T-helper 9 cell (primary cell): ENCODE measurements around the gene PDE7B.
"Not testable (repeated sequence)": the region's sequence is repeated elsewhere in the genome, so short reads cannot be mapped to it uniquely, and the experiment has no call there.

Experiments
- DNase-seq: peaks from one replicate; pipeline ENCODE4 v3.0.0-alpha.2; 2020

PDE7B gene

GRCh38 chr6:136077834-136078576, 226.5 kb downstream of the PDE7B start:
- no peak for DNase-seq

GRCh38 chr6:136079701-136080565, 228.4 kb downstream of the PDE7B start:
- no peak for DNase-seq

GRCh38 chr6:136083540-136083939, 232.0 kb downstream of the PDE7B start:
- no peak for DNase-seq

- DNase-seq, result no peak
These were observed 232.9 kb downstream of the PDE7B start for GRCh38 chr6:136084403-136084802.

- DNase-seq, result no peak
These were observed 234.0 kb downstream of the PDE7B start for GRCh38 chr6:136085370-136086115.

- no peak for DNase-seq
These were observed 235.2 kb downstream of the PDE7B start for GRCh38 chr6:136086686-136087085.

- no peak for DNase-seq
These were observed 236.5 kb downstream of the PDE7B start for GRCh38 chr6:136087986-136088385.

GRCh38 chr6:136088693-136089092, 237.2 kb downstream of the PDE7B start:
- no peak for DNase-seq

GRCh38 chr6:136089876-136090275, 238.4 kb downstream of the PDE7B start:
- DNase-seq, result no peak

GRCh38 chr6:136090929-136091328, 239.4 kb downstream of the PDE7B start:
- DNase-seq, result no peak

- no peak for DNase-seq
These were observed 241.4 kb downstream of the PDE7B start for GRCh38 chr6:136092897-136093296.

- DNase-seq, result no peak
These were observed 242.3 kb downstream of the PDE7B start for GRCh38 chr6:136093835-136094234.

GRCh38 chr6:136094812-136095211, 243.3 kb downstream of the PDE7B start:
- DNase-seq, result no peak

- no peak for DNase-seq
These were observed 244.5 kb downstream of the PDE7B start for GRCh38 chr6:136095986-136096385.

- no peak for DNase-seq
These were observed 251.6 kb downstream of the PDE7B start for GRCh38 chr6:136102991-136103688.

GRCh38 chr6:136103763-136104311, 252.3 kb downstream of the PDE7B start:
- no peak for DNase-seq

GRCh38 chr6:136104556-136104955, 253.1 kb downstream of the PDE7B start:
- DNase-seq, result no peak

- not testable (repeated sequence) for DNase-seq
These were observed 254.3 kb downstream of the PDE7B start for GRCh38 chr6:136105797-136106196.

- no peak for DNase-seq
These were observed 257.0 kb downstream of the PDE7B start for GRCh38 chr6:136108361-136108945.

GRCh38 chr6:136111831-136112230, 260.3 kb downstream of the PDE7B start:
- DNase-seq, result no peak

GRCh38 chr6:136112262-136112661, 260.8 kb downstream of the PDE7B start:
- DNase-seq, result no peak

- DNase-seq, result no peak
These were observed 262.3 kb downstream of the PDE7B start for GRCh38 chr6:136113736-136114173.
